GM10266 (cell line): ENCODE measurements around the gene PDLIM5.

ENCODE experiments used
- DNase-seq: peaks from one replicate; pipeline ENCODE4 v3.0.0; 2012; ENCODE audit errors: extremely low spot score
- TF ChIP-seq, protein P1 (sequence below): IDR thresholded peaks from 2 replicates; pipeline ENCODE4 v1.5.1; 2012; ENCODE audit warnings: mild to moderate bottlenecking, low read depth; ENCODE audit not compliant: control insufficient read depth, insufficient read depth; ENCODE audit errors: missing control alignments

Gene PDLIM5

GRCh38 chr4:94698187-94698586 lies 246.4 kb downstream of the PDLIM5 start:
- TF ChIP-seq, protein P1, sequence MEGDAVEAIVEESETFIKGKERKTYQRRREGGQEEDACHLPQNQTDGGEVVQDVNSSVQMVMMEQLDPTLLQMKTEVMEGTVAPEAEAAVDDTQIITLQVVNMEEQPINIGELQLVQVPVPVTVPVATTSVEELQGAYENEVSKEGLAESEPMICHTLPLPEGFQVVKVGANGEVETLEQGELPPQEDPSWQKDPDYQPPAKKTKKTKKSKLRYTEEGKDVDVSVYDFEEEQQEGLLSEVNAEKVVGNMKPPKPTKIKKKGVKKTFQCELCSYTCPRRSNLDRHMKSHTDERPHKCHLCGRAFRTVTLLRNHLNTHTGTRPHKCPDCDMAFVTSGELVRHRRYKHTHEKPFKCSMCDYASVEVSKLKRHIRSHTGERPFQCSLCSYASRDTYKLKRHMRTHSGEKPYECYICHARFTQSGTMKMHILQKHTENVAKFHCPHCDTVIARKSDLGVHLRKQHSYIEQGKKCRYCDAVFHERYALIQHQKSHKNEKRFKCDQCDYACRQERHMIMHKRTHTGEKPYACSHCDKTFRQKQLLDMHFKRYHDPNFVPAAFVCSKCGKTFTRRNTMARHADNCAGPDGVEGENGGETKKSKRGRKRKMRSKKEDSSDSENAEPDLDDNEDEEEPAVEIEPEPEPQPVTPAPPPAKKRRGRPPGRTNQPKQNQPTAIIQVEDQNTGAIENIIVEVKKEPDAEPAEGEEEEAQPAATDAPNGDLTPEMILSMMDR, result no peak
- DNase-seq, result no peak

- DNase-seq, result no peak
- TF ChIP-seq, protein P1, result no peak
These were observed 248.6 kb downstream of the PDLIM5 start for GRCh38 chr4:94700298-94700697.

DNA sequence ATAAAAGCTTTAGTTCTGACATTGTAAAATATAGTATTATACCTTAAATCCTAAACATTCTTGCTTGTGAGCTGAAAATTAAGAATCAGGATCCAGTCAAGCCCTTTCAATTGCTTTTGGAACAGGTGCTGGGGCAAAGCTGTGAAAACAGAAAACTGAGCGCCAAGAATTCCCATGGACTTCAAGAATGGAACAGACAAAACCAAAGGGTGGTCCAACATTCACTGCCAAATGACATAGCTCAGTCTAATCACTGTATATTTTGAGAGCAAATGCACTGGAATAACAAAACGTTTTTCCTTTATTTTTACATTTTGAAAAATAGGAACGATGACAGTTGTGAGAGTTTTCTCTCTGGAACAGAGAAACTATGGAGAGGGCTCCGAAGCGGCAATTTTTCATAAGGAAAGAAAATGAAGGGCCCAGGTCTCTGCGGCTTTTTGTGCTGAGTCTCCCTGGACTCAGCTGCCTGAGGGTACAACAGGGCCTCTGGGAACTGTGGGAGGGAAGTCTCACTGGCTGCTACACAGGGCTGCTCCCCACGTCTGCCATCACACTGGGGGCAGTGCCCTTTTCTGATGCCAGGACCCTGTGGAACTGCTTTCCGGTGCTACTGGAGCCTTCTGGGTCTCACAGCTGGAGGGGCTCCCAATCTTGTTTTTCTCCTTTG lies 250.0 kb downstream of the PDLIM5 start:
- DNase-seq, result no peak
- TF ChIP-seq, protein P1, result no peak

- TF ChIP-seq, protein P1, result no peak
- DNase-seq, result no peak
These were observed 259.9 kb downstream of the PDLIM5 start for GRCh38 chr4:94711635-94712034.

GRCh38 chr4:94714365-94715160 lies 262.8 kb downstream of the PDLIM5 start:
- TF ChIP-seq, protein P1, result no peak
- no peak for DNase-seq

GRCh38 chr4:94715726-94716125 lies 264.0 kb downstream of the PDLIM5 start:
- DNase-seq, result no peak
- TF ChIP-seq, protein P1, result no peak
